Stimulated activated naive CD8-positive, alpha-beta T cell treated with anti-CD3 and anti-CD28 coated beads, Interleukin-15, Interleukin-2, amounts not matched to agents 100 ng/mL and 50 ng/mL, for 24 hours (primary cell): ENCODE data around the gene CHTF18.

Experiments used
- H3K27ac Mint-ChIP-seq: one replicate; pipeline ENCODE4 v1.8.0; 2021; ENCODE audit warnings: mild to moderate bottlenecking, mixed read lengths
- H3K27me3 Mint-ChIP-seq: one replicate; pipeline ENCODE4 v1.8.0; 2021; ENCODE audit warnings: mixed read lengths
- H3K36me3 Mint-ChIP-seq: one replicate; pipeline ENCODE4 v1.8.0; 2021; ENCODE audit warnings: low read depth, mixed read lengths
- H3K4me1 Mint-ChIP-seq: one replicate; pipeline ENCODE4 v1.8.0; 2021; ENCODE audit warnings: low read depth, mixed read lengths
- H3K4me3 Mint-ChIP-seq: one replicate; pipeline ENCODE4 v1.8.0; 2021; ENCODE audit warnings: mild to moderate bottlenecking, mixed read lengths
- H3K9me3 Mint-ChIP-seq: one replicate; pipeline ENCODE4 v1.8.0; 2021; ENCODE audit warnings: mixed read lengths

CHTF18 gene

GRCh38 chr16:778909-779527 lies 9.4 kb upstream of the CHTF18 start:
- no peaks in the 10 kb centered on the region for H3K9me3 Mint-ChIP-seq
- H3K4me1 Mint-ChIP-seq = no peaks in the 10 kb centered on the region
- no peak overlapping the region for H3K27ac Mint-ChIP-seq

GRCh38 chr16:779561-779960 lies 8.9 kb upstream of the CHTF18 start:
- no peaks in the 10 kb centered on the region for H3K36me3 Mint-ChIP-seq
- no peak overlapping the region for H3K4me3 Mint-ChIP-seq
- H3K9me3 Mint-ChIP-seq = no peaks in the 10 kb centered on the region
- H3K4me1 Mint-ChIP-seq = no peaks in the 10 kb centered on the region
- H3K27ac Mint-ChIP-seq = no peak overlapping the region
- H3K27me3 Mint-ChIP-seq = peaks cover 5% of the 10 kb centered on the region

More at GRCh38 chr16:778909-779527, 9.4 kb upstream of the CHTF18 start:
- H3K4me3 Mint-ChIP-seq = no peak overlapping the region
- H3K36me3 Mint-ChIP-seq = no peaks in the 10 kb centered on the region
- peaks cover 5% of the 10 kb centered on the region for H3K27me3 Mint-ChIP-seq

GRCh38 chr16:780296-780695 lies 8.1 kb upstream of the CHTF18 start:
- Mint-ChIP-seq H3K4me1 (no peaks in the 10 kb centered on the region), H3K4me3 (no peak overlapping the region), H3K27ac (no peak overlapping the region), H3K36me3 (no peaks in the 10 kb centered on the region), H3K27me3 (peaks cover 5% of the 10 kb centered on the region), H3K9me3 (no peaks in the 10 kb centered on the region)

GRCh38 chr16:781346-782010 lies 6.9 kb upstream of the CHTF18 start:
- H3K9me3 Mint-ChIP-seq = no peaks in the 10 kb centered on the region
- H3K4me1 Mint-ChIP-seq = peaks cover 2% of the 10 kb centered on the region
- no peak overlapping the region for H3K27ac Mint-ChIP-seq
- H3K4me3 Mint-ChIP-seq = no peak overlapping the region
- H3K27me3 Mint-ChIP-seq = peaks cover 5% of the 10 kb centered on the region
- H3K36me3 Mint-ChIP-seq = no peaks in the 10 kb centered on the region

GRCh38 chr16:782258-782657 lies 6.2 kb upstream of the CHTF18 start:
- no peaks in the 10 kb centered on the region for H3K36me3 Mint-ChIP-seq
- H3K9me3 Mint-ChIP-seq = no peaks in the 10 kb centered on the region
- peaks cover 5% of the 10 kb centered on the region for H3K27me3 Mint-ChIP-seq
- no peak overlapping the region for H3K27ac Mint-ChIP-seq
- peaks cover 3% of the 10 kb centered on the region for H3K4me1 Mint-ChIP-seq
- H3K4me3 Mint-ChIP-seq = no peak overlapping the region

- Mint-ChIP-seq H3K36me3 (no peaks in the 10 kb centered on the region), H3K4me3 (no peak overlapping the region), H3K27me3 (peaks cover under 1% of the 10 kb centered on the region), H3K4me1 (peaks cover 3% of the 10 kb centered on the region), H3K9me3 (no peaks in the 10 kb centered on the region), H3K27ac (no peak overlapping the region)
Measured at GRCh38 chr16:782766-783403, 5.5 kb upstream of the CHTF18 start.

- no peaks in the 10 kb centered on the region for H3K9me3 Mint-ChIP-seq
- H3K4me3 Mint-ChIP-seq = no peak overlapping the region
- no peaks in the 10 kb centered on the region for H3K27me3 Mint-ChIP-seq
- no peaks in the 10 kb centered on the region for H3K36me3 Mint-ChIP-seq
- peaks cover 3% of the 10 kb centered on the region for H3K4me1 Mint-ChIP-seq
- no peak overlapping the region for H3K27ac Mint-ChIP-seq
Measured at GRCh38 chr16:783404-784161, 4.8 kb upstream of the CHTF18 start.

- Mint-ChIP-seq H3K27me3 (no peaks in the 10 kb centered on the region), H3K4me1 (peaks cover 3% of the 10 kb centered on the region), H3K4me3 (no peak overlapping the region), H3K36me3 (no peaks in the 10 kb centered on the region), H3K9me3 (no peaks in the 10 kb centered on the region), H3K27ac (no peak overlapping the region)
Measured at GRCh38 chr16:784431-784830, 4.0 kb upstream of the CHTF18 start.

- peaks cover 3% of the 10 kb centered on the region for H3K4me1 Mint-ChIP-seq
- no peaks in the 10 kb centered on the region for H3K36me3 Mint-ChIP-seq
- H3K4me3 Mint-ChIP-seq = peak overlapping the region; percentile 47
- no peak overlapping the region for H3K27ac Mint-ChIP-seq
- H3K9me3 Mint-ChIP-seq = no peaks in the 10 kb centered on the region
- no peaks in the 10 kb centered on the region for H3K27me3 Mint-ChIP-seq
Measured at GRCh38 chr16:785563-786535, 2.6 kb upstream of the CHTF18 start.

- Mint-ChIP-seq H3K4me3 (peak overlapping the region; percentile 88), H3K36me3 (peaks cover 10% of the 10 kb centered on the region), H3K27ac (peak overlapping the region; percentile 83), H3K4me1 (peaks cover 7% of the 10 kb centered on the region), H3K9me3 (no peaks in the 10 kb centered on the region), H3K27me3 (no peaks in the 10 kb centered on the region)
Measured at GRCh38 chr16:787321-787966, 976 bp upstream of the CHTF18 start.

- H3K4me1 Mint-ChIP-seq = peaks cover 7% of the 10 kb centered on the region
- H3K9me3 Mint-ChIP-seq = no peaks in the 10 kb centered on the region
- peaks cover 10% of the 10 kb centered on the region for H3K36me3 Mint-ChIP-seq
- H3K4me3 Mint-ChIP-seq = peak within 1 kb of the TSS; percentile 88
- H3K27ac Mint-ChIP-seq = peak within 1 kb of the TSS; percentile 83
- no peaks in the 10 kb centered on the region for H3K27me3 Mint-ChIP-seq
Measured at GRCh38 chr16:787978-788398, 432 bp upstream of the CHTF18 start, which contains the start of gene RPUSD1. RPUSD1 (minus strand) TSS chr16:788381; CDS start chr16:787737, 644 bp downstream.

GRCh38 chr16:789191-789850 lies 901 bp downstream of the CHTF18 start:
- Mint-ChIP-seq H3K27me3 (no peaks in the 10 kb centered on the region), H3K36me3 (peaks cover 10% of the 10 kb centered on the region), H3K9me3 (no peaks in the 10 kb centered on the region), H3K4me1 (peaks cover 7% of the 10 kb centered on the region), H3K27ac (no peak overlapping the region), H3K4me3 (peak overlapping the region; percentile 62)

GRCh38 chr16:790086-790485 lies 1.7 kb downstream of the CHTF18 start:
- H3K27ac Mint-ChIP-seq = no peak overlapping the region

More at GRCh38 chr16:790086-790485, 1.7 kb downstream of the CHTF18 start:
- H3K36me3 Mint-ChIP-seq = peaks cover 10% of the 10 kb centered on the region
- H3K27me3 Mint-ChIP-seq = no peaks in the 10 kb centered on the region
- peak overlapping the region; percentile 62 for H3K4me3 Mint-ChIP-seq
- H3K9me3 Mint-ChIP-seq = no peaks in the 10 kb centered on the region
- peaks cover 7% of the 10 kb centered on the region for H3K4me1 Mint-ChIP-seq
